Retina (tissue), 1 donor: ENCODE results near the gene TBX21.
"Not testable (repeated sequence)": the region's sequence is repeated elsewhere in the genome, so short reads cannot be mapped to it uniquely, and the experiment has no call there.

Experiments used
- DNase-seq: peaks from one replicate; pipeline ENCODE4 v3.0.0-alpha.2; 2016

TBX21 gene

DNA sequence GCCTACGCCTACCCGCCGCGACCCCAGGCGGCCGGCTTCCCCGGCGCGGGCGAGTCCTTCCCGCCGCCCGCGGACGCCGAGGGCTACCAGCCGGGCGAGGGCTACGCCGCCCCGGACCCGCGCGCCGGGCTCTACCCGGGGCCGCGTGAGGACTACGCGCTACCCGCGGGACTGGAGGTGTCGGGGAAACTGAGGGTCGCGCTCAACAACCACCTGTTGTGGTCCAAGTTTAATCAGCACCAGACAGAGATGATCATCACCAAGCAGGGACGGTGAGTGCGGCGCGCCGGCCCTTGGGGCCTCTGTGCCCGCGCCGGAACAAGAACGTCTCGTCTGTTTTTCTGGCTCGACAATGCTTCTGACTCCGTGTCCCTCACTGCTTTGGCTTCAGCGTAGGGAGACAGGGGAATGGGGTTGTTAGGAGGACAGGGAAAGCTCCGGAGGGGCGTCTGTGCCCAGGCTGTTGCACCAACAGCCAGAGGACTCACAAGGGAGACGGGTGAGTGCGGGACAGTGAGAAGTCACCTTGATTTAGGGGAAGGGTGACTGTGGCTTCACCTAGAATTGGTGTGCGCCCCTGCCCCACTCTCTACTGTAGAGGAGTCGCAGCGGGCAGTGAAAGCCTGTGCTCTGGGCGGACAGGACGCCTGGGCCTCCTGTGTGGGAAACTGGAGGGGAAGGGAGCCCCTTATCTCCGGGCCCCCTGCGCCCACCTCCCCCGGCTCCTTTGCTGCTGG is 806 bp downstream of the TBX21 start:
- peak; percentile 57 for DNase-seq

DNA sequence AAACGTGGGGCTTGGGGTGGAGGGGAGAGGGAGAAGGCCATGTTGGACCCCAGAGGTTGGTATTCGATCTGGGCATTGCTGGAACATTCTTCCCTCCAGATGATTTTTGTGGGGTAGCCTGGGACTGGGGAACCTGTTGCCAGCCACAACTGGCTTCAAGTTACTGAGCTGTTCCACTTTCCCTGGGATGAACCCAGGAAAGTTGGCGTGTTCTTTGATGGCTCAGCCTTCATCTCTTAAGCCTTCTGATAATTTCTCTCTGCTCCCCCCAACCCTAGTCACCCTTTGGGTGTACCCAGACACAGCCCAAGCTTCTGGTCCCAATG is 2.1 kb downstream of the TBX21 start:
- no peak for DNase-seq

DNA sequence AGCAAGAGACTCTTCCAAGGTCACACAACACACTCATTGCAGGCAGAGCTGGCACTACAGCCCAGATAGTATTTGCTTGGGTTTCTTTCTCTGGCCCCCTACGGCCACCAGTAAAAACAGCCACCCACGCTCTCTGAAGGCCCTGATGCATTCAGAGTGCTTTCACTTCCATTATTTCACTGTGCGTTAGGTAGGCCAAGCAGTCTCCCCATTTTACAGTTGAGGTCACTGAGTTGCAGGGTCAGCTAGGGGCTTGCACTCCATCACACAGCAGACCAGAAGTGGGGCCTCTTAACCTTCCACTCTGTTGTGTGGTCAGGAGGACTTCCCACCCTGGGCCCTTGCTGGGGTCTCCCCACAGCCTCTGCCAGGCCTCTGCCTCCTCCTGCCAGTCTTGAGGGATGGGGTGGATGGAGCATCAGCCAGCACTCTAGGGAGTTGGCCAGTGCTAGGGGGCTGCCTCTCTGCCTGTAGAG is 2.5 kb downstream of the TBX21 start:
- no peak for DNase-seq

DNA sequence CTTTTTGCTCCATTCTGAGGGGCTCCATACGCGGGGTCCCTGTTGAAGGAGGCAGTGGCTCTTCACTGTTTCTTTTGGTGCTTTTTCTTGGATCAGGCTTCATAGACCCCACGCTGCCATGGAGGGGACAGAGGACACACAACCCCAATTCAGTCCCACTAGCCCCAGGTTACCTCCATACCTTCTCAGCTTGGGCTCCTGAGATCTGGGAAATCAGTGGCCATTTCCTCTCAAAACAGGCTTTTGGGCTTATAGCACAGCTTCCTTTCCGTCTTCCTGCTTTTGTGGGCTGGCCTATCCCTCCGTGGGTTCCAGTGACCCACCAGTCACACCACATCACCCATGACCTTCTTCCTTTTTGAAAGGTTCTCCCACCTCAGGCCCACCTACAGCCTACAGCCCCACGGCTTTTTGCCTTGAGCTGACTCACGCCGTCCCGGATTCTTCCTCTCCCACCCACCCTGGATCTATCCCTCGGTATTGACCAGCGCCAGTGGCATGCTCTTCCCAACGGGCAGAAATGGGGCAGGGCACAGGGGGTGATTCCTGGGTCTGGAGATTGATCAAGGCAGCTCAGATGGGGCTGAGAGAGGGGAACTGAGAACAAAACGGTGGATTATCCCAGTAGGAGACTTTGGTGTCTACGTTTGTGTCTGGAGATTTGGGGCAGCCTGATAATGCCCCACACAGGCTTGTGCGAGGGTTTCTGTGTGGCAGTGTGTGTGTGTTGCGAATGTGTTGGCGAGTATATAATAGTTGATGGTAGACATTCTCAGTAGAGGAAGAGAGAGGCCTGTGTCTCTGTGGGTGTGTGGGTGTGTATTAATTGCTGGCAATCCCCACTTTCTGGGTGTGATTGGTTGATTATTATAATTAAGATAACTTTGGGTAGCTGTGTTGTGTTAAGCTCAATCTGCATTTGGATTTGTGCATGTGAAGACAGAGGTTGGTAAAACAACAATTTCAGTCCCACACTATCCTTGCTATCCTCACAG is 3.8 kb downstream of the TBX21 start:
- no peak for DNase-seq

DNA sequence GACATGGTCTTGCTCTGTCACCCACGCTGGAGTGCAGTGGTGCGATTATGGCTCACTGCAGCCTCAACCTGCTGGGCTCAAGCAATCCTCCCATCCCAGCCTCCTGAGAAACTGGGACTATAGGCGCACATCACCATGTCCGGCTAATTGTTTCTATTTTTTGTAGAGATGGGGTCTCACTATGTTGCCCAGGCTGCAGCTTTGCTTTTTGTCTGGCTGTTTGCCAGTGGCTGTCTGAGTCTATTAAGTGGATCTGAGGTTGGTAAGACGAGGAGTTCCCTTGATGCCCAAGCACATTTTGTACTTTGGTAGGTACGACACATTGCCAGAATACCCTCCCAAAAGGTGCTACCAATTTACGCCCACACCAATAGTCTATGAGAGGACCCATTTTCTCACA is 5.1 kb downstream of the TBX21 start:
- no peak for DNase-seq

DNA sequence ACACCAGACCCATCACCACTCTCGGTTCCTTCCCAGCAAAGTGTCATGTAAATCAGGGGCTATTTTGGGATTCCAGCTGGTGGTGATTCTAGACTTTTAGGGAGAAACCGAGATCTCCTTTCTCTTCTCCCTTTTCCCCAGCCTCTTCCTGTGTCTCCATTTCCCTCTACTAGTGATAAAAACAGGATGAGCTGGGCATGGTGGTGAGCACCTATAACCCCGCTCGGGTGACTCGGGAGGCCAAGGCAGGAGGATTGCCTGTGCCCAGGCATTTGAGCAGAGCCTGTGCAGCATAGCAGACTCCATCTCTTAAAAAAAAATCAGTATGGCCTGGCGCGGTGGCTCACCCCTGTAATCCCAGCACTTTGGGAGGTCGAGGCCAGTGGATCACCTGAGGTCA is 6.1 kb downstream of the TBX21 start:
- DNase-seq = no peak

DNA sequence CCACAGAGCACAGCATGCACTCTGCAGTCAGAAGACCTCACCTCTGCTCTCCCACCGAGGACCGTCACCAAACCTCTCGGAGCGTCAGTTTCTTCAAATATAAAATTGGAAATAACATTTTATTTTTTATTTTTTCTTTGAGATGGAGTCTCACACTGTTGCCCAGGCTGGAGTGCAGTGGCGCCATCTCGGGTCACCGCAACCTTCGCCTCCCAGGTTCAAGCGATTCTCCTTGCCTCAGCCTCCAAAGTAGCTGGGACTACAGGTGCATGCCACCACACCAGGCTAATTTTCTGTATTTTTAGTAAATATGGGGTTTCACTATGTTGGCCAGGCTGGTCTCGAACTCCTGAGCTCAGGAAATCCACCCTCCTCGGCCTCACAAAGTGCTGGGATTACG is 6.9 kb downstream of the TBX21 start:
- not testable (repeated sequence) for DNase-seq

DNA sequence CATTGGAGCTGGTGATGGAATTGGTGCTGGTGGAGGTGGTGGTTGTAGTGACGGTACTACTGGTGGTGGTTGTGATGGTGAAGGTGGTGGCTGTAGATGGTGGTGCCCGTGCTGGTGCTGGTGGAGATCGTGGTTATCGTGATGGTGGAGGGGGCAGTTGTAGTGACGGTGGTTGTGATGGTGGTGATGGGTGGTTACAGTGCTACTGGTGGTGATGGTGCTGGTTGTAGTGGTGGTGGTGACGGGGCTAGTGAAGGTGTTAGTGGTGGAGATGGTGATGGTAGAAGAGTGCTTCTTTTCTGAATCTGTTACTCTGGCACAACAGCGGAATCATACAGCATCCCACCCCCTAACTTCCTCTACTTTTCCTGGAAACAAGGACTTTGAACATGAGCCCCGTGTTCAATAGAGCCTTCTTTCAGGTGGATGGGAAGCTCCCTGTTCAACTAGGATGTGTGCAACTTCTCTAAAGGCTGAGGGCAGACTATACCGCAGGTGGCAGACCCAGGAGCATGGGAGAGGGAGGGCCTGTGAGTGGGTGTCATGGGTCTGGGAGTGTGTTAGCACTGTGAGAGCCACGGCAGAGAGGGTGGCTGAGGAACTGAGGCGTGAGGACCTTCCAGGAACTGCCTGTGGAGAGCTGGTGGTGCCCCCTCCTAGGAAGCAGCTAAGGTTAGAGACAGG is 8.2 kb downstream of the TBX21 start:
- no peak for DNase-seq

DNA sequence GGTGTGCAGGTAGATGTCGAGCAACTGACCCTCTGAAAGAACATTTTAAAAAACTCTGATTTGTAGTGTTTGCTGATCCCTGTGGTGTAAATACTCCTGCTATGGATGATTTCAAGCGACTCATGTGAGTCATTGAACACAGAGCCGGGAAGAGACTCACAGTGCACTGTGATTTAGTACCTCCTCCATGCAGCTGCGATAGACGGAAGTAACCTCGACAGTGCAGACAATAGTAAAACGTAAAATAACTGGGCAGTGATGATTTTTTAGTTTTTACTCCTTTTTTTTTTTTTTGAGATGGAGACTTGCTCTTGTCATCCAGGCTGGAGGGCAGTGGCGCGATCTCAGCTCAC is 8.7 kb downstream of the TBX21 start:
- no peak for DNase-seq

DNA sequence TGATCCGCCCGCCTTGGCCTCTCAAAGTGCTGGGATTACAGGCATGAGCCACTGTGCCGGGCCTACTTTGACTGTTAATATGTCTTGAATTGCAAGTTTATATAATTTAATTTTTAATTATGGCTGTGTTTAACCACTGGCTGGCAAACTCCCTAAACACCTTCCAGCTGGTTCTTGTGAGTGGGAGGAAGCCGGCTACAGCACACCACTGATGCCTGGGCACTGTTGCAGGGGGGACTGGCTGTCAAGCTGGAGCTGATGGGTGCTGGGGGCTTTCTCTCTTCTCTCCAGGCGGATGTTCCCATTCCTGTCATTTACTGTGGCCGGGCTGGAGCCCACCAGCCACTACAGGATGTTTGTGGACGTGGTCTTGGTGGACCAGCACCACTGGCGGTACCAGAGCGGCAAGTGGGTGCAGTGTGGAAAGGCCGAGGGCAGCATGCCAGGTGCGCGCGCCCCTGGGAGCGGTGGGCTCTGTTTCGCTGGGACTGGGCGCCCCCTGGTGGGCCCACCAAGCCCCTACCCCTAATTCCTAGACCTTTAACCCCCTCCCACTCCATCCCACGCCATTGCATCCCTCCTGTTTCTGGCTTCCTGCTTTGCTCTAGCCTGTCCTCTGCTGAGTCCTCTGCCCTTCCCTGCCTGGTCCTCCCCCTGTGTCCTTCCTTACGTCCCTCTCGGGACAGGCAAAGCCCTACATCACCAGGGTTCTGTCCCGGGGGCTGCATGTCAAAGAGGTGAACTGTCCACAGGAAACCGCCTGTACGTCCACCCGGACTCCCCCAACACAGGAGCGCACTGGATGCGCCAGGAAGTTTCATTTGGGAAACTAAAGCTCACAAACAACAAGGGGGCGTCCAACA is 9.5 kb downstream of the TBX21 start:
- DNase-seq = peak; percentile 77

DNA sequence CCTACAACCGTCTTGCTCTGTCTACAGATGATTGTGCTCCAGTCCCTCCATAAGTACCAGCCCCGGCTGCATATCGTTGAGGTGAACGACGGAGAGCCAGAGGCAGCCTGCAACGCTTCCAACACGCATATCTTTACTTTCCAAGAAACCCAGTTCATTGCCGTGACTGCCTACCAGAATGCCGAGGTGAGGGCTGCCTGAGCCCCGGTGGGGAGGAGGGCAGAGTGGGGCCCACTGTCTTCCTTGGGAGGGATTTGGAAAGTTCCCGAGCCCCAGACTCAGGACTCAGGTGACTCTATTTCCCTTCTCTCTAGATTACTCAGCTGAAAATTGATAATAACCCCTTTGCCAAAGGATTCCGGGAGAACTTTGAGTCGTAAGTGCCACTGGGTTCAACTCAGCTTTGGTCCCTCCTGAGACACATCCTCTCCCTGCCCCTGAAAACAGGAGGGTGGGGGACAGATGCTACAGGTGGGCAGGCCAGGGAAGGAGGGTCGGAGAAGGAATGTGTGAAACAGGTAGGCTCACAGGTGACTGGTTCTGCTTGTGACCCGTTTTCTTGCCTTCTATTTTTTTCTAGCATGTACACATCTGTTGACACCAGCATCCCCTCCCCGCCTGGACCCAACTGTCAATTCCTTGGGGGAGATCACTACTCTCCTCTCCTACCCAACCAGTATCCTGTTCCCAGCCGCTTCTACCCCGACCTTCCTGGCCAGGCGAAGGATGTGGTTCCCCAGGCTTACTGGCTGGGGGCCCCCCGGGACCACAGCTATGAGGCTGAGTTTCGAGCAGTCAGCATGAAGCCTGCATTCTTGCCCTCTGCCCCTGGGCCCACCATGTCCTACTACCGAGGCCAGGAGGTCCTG is 11.4 kb downstream of the TBX21 start:
- DNase-seq = no peak

DNA sequence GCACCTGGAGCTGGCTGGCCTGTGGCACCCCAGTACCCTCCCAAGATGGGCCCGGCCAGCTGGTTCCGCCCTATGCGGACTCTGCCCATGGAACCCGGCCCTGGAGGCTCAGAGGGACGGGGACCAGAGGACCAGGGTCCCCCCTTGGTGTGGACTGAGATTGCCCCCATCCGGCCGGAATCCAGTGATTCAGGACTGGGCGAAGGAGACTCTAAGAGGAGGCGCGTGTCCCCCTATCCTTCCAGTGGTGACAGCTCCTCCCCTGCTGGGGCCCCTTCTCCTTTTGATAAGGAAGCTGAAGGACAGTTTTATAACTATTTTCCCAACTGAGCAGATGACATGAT is 12.0 kb downstream of the TBX21 start:
- DNase-seq = no peak

DNA sequence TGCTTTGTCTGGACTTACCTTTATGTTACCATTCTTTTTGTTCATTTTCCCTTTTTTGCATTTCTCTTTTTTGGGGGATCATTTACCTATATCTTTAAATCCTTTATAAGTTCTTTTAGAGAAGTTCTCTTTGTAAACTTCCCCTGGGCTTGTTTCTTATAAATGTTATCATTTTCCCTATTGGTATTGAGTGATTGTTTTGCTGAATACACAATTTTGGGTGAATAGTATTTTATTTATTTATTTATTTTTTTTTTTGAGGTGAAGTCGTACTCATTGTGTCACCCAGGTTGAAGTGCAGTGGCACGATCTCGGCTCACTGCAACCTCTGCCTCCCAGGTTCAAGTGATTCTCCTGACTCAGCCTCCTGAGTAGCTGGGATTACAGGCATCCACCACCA is 18.4 kb downstream of the TBX21 start:
- no peak for DNase-seq

DNA sequence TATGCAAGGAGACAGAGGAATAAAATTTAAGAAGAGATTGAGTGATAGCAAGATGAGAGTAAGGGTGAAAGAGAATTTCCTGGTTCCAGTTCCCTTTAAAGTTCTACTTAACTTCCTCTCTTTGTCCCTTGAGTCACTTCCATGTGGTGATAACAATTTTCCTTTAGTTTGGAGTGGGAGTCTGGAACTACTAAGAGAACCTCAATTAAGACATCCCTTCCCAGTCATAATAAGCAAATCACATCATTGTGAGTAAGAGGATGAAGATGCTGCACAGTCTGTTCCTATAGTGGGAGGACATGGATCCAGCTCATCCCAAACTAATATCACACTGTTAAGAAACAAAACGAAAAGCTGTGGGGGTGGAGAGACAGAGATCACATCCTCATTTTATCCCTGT is 24.4 kb downstream of the TBX21 start:
- no peak for DNase-seq

DNA sequence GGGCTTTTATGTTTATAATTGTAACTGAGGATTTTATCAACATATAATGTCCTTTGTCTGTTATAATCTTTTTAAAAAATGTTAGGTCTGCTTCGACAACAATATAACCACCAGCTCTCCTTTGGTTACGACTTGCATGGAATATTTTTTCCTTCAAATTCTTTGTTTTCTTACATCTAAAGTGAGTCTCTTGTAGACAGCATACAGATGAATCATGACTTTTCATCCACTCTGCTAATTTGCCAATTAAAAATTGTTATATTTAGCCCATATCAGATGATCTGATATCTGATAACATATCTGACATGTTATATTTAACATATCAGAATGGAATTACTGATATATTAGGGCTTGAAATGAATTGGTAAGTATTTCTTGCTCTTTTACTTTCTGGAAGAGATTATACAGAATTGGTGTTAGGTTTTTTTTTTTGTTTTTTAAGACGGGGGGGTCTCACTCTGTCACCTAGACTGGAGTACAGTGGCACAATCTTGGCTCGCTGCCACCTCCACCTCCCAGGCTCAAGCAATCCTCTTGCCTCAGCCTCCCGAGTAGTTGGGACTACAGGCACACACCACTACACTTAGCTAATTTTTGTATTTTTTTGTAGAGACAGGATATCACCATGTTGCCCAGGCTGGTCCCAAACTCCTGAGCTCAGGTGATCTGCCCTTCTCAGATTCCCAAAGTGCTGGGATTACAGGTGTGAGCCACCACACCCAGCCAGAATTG is 27.5 kb downstream of the TBX21 start:
- no peak for DNase-seq

DNA sequence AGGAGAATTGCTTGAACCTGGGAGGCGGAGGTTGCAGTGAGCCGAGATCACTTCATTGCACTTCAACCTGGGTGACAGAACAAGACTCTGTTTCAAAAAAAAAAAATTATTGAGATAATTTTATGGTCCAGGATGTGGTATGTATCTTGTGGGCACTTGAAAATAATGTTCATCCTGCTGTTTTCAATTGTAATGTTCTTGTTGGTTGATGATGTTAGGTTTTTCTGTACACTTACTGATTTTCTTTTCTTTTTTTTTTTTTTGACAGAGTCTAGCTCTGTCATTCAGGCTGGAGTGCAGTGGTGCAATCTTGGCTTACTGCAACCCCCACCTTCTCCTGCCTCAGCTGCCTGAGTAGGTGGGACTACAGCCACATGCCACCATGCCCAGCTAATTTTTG is 29.7 kb downstream of the TBX21 start:
- no peak for DNase-seq

DNA sequence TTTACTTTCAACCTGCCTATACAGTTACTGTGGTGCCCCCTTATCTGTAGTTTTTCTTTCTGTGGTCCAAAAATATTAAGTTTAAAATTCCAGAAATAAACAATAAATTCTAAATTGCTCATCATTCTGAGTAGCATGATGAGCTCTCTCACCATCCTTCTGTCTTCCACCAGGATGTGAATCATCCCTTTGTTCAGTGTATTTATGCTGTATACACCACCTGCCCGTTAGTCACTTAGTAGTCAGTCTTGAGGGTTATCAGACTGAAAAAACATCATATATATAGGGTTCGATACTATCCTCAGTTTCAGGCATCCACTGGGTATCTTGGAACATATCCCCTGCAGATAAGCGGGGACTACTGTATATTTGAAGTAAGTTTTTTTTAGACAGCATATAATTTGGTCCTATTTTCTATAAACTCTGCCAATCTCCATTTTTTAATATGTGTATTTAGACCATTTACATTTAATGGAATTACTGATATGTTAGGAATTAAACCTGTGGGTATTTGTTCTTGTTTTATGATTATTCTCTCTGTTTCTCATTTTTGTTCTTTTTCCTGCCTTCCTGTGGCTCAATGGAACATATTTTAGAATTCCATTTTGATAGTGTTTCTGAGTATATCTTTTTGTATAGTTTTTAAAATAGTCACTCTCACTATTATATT is 31.0 kb downstream of the TBX21 start:
- no peak for DNase-seq

DNA sequence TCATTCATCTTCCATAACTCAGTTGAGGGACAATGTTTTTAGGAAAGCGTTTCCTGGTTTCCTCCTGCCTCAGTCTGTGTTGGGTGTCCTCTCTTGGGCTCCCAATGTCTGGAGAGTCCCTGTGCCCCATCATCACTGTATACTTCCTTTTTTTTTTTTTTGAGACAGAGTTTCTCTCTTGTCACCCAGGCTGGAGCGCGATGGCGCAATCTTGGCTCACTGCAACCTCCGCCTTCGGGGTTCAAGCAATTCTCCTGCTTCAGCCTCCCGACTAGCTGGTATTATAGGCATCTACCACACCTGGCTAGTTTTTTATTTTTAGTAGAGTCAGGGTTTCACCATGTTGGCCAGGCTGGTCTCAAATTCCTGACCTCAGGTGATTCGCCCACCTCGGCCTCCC is 40.6 kb downstream of the TBX21 start:
- DNase-seq = not testable (repeated sequence)

DNA sequence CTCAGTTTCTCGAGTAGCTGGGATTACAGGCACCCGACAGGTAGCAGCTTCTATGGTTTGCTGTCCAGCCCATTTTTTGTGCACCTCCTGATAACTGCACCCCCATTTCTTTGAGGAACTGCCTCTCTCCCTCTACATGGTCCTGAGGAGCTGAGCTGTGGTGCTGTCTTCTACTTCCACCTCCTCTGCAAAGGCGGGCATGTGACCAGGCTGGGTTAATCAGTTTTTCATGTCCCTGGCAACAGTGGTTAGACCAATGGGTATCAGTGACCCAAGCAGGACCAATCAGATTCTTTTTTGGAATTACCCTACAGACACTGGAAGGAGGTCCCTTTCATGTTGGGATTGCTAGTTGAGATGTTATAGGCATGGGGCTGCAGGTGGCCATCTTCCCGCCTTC is 41.3 kb downstream of the TBX21 start:
- DNase-seq = no peak

DNA sequence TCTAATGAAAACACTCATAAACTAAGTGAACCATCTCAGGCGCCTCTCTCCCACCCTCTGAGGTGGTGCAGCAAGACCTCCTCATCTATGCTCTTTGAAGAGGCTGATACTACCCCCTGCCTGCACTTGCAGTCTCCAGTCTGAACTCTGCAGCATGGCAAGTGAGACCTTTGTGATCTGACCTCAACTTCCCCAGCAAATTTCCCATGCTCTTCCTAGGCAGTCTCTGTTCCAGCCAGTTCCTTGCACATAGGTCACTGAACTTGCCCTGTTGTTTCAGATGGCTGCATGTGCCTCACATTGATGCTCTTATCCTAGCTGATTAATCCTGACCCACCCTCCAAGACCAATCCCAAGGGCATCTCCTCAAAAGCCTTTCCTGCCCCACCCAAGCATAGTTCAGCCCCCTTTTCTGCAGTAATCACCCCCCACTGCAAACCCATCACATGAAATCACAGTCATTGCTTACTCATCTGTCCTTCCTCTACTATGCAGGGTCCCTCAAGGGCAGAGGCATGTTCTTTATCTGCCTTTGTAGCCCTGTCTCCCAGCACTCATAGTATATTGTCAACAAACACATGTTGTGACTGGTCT is 42.0 kb downstream of the TBX21 start:
- no peak for DNase-seq
